ENCODE measurements around the gene SLC20A1. TPM values are rescaled to one million over a fixed set of nuclear protein-coding genes. Genes with fewer than 3 reads are reported as not detected.
A peak's percentile ranks its signal among the peaks of the same experiment; 100 is the strongest.

SLC20A1 gene
- total and polyA plus RNA-seq, 2 of the 4 experiments (the other 2 are of a cell fraction), result 93.6 to 94.1 TPM

GRCh38 chr2:112636605-112637288 is 9.0 kb upstream of the SLC20A1 start:
- TF ChIP-seq FOS (IDR thresholded peaks at IDR 0.05; ENCODE audit: low read depth, low read length), result no peak
- TF ChIP-seq POLR2A (IDR thresholded peaks at IDR 0.05; ENCODE audit: low read depth, low read length), result no peak
- TF ChIP-seq SMC3 (IDR thresholded peaks at IDR 0.05; ENCODE audit: low read depth, low read length), result no peak
- TF ChIP-seq BHLHE40 (IDR thresholded peaks at IDR 0.05; ENCODE audit: low read depth, low read length), result no peak
- no peak for TF ChIP-seq RFX5 (IDR thresholded peaks at IDR 0.05; ENCODE audit: low read depth, low read length)
- Histone ChIP-seq H4K91ac (ENCODE audit: insufficient read depth, low read depth, low read length) (no peak overlapping the region), H3K36me3 (ENCODE audit: control insufficient read depth, insufficient read depth, low read length) (no peaks in the 10 kb centered on the region), H3K4ac (ENCODE audit: low read depth, low read length) (no peak overlapping the region), H3K9me1 (ENCODE audit: insufficient read depth, low read length) (peaks cover 18% of the 10 kb centered on the region), H3K4me2 (ENCODE audit: low read depth, low read length) (no peak overlapping the region), H2AK9ac (replicated peaks; ENCODE audit: low read depth, low read length, poor library complexity) (no peak overlapping the region), H3K18ac (ENCODE audit: low read depth, low read length) (no peak overlapping the region), H3K56ac (ENCODE audit: extremely low read depth, insufficient read depth, low read length) (no peak overlapping the region), H2BK120ac (ENCODE audit: low read depth, low read length) (0 out of 2 replicates have a peak overlapping the region, but pooled peaks have one; percentile 6), H4K8ac (ENCODE audit: low read depth in 2 of 2, low read length in 2 of 2) (no peak overlapping the region), H4K20me1 (ENCODE audit: insufficient read depth, low read length) (no peaks in the 10 kb centered on the region), H3K4me3 (ENCODE audit: insufficient read depth, low read depth, low read length) (no peak overlapping the region), H3K9me3 (ENCODE audit: control insufficient read depth, insufficient read depth, low read length) (no peaks in the 10 kb centered on the region), H3K9ac (ENCODE audit: low read depth, low read length) (no peak overlapping the region), H3K14ac (replicated peaks; ENCODE audit: low read depth, low read length) (no peak overlapping the region), H2AK5ac (ENCODE audit: low read depth, low read length) (no peak overlapping the region; the same call in 1 of the 2 replicates), H2BK15ac (ENCODE audit: low read depth, low read length) (no peak overlapping the region; the same call in 2 of the 3 replicates), H3K4me1 (ENCODE audit: control insufficient read depth, insufficient read depth, low read length) (peaks cover 16% of the 10 kb centered on the region), H2AFZ (replicated peaks; ENCODE audit: low read length, poor library complexity) (no peak overlapping the region), H3K23ac (ENCODE audit: low read depth, low read length) (no peak overlapping the region), H3K79me1 (ENCODE audit: low read depth in 1 of 2, low read length in 2 of 2) (no peaks in the 10 kb centered on the region), H3K27me3 (ENCODE audit: control insufficient read depth, insufficient read depth, low read length) (no peaks in the 10 kb centered on the region), H4K5ac (ENCODE audit: low read depth, low read length) (no peak overlapping the region), H2BK5ac (ENCODE audit: low read depth, low read length, poor library complexity, severe bottlenecking) (no peak overlapping the region), H2BK20ac (ENCODE audit: low read depth, low read length) (no peak overlapping the region; the same call in 1 of the 2 replicates), H3K27ac (ENCODE audit: insufficient read depth, low read length) (no peak overlapping the region)
- BruUV-seq (replicated peaks), result no TSS peak
- WGBS, 2 experiments (ENCODE audit: extremely low coverage in 2 of 2, insufficient read length in 1 of 2), result 90% methylated on average over 5 of the region's 7 CpGs; no CpG with 5 or more reads in 1 of the 2 experiments
- intact Hi-C loops (cut with micrococcal nuclease), result no loop called here
- POLR2A ChIA-PET (ENCODE audit: unreplicated experiment), result no interaction called here
- CTCF ChIA-PET, result interaction anchor here (0.5 to 0.6 kb wide), 2 partner anchors 43 to 155 kb away, joined by 3 to 5 read pairs; no protein-coding TSS in a partner anchor
- ATAC-seq (ENCODE audit: low read depth) (no peak), DNase-seq (no peak)
- in situ Hi-C loops (cut with MboI; ENCODE audit: low sequenced_read_pairs), result no loop called here
- dilution Hi-C loops (cut with HindIII; ENCODE audit: low sequenced_read_pairs, unreplicated experiment), result no loop called here
